Activated T-cell treated with anti-CD3 and anti-CD28 coated beads, Interleukin-2, amount 50 U/mL, for 24 hours (primary cell): Measurements from ENCODE around the gene KRT85.
"Not testable (repeated sequence)": the region's sequence is repeated elsewhere in the genome, so short reads cannot be mapped to it uniquely, and the experiment has no call there.

Source experiments
- DNase-seq: peaks from one replicate; pipeline ENCODE4 v3.0.0-alpha.2; 2020
- H3K27ac Mint-ChIP-seq: 2 replicates; pipeline ENCODE4 v1.8.0; 2020; ENCODE audit warnings: mild to moderate bottlenecking, mixed read lengths
- H3K27me3 Mint-ChIP-seq: 2 replicates; pipeline ENCODE4 v1.8.0; 2020; ENCODE audit warnings: mixed read lengths
- H3K36me3 Mint-ChIP-seq: 2 replicates; pipeline ENCODE4 v1.8.0; 2020; ENCODE audit warnings: low read depth, mixed read lengths
- H3K4me1 Mint-ChIP-seq: 2 replicates; pipeline ENCODE4 v1.8.0; 2020; ENCODE audit warnings: low read depth, mixed read lengths
- H3K4me3 Mint-ChIP-seq: 2 replicates; pipeline ENCODE4 v1.8.0; 2020; ENCODE audit warnings: mild to moderate bottlenecking, moderate library complexity, mixed read lengths
- H3K9me3 Mint-ChIP-seq: 2 replicates; pipeline ENCODE4 v1.8.0; 2020; ENCODE audit warnings: mixed read lengths

KRT85 gene

DNA sequence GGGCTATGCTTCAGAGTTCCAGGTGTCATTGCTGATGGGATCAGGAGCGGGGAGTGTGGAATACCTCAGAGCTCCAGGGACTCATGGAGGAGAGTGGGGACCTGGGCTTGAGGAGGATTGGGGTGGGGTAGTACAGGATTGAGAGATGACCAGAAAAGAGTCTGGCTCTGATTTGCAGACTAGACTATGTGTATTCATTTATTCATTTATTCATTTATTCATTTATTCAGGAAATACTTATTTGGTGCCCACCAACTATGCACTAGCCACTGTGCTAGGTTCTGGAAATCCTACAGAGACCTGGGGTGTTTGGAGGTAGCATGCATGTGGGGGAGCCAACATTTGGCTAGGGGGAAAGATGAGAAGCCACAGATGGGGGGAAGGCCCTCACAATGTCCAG lies 45.2 kb downstream of the KRT85 start:
- Mint-ChIP-seq H3K9me3 (no peaks in the 10 kb centered on the region), H3K36me3 (no peaks in the 10 kb centered on the region), H3K27me3 (peaks cover 43% of the 10 kb centered on the region), H3K4me1 (peaks cover 3% of the 10 kb centered on the region), H3K27ac (no peak overlapping the region), H3K4me3 (no peak overlapping the region)
- no peak for DNase-seq

DNA sequence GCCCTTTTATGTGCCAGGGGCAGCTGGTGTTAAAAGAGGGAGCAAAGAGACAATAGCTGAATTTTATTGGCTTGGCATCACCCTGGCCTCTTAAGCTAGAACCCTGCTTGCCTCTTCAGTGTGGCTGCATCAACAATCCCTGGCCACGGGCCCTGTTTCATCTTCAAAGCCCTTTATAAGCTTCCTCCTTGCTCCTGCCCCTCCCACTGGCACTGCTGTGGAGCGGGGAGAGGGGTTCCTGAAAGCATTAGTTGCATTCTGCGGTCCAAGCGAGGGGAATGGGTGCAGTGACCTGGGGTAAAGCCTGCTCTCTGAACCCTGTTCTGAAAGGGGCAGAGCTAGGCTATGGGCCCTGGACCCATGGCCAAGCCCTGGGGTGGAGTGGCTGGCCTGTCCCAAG lies 45.9 kb downstream of the KRT85 start:
- H3K4me1 Mint-ChIP-seq: no peaks in the 10 kb centered on the region
- no peak overlapping the region for H3K27ac Mint-ChIP-seq
- peaks cover 43% of the 10 kb centered on the region for H3K27me3 Mint-ChIP-seq
- H3K36me3 Mint-ChIP-seq: no peaks in the 10 kb centered on the region
- H3K4me3 Mint-ChIP-seq: no peak overlapping the region
- H3K9me3 Mint-ChIP-seq: no peaks in the 10 kb centered on the region
- DNase-seq: no peak

DNA sequence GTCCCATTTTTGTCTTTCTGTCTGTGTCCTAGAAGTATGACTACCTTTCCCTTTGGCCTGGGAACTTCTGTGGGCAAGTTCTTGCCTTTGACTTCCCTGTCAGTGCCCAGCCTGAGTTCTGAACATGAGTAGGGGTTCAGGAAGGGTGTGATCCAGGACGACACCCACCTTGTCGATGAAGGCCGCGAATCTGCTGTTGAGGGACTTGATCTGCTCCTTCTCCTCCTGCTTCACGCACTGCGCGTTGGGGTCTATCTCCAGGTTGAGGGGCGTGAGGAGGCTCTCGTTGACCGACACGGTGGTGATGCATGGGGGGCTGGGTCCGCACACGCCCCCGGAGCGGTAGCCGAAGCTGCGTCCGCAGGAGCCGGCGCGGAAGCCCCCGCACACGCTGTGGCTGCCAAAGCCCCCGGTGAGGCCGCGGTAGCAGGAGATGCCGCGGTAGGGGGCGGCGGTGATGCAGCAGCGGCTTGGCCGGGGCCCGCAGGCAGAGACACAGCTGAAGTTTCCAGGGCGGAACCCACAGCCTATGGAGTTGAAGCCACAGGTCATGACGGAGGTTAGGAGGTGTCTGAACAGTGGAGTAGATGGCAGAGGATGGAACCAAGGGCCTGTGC lies 46.4 kb downstream of the KRT85 start, which contains the start of gene KRT83:
KRT83 (minus strand) TSS at position 615 of the 617 bp plus-strand sequence; CDS start at position 552, 63 bp downstream.
- H3K27ac Mint-ChIP-seq: no peak within 1 kb of the TSS
- H3K27me3 Mint-ChIP-seq: peaks cover 40% of the 10 kb centered on the region
- no peak for DNase-seq
- no peaks in the 10 kb centered on the region for H3K4me1 Mint-ChIP-seq
- no peak within 1 kb of the TSS for H3K4me3 Mint-ChIP-seq
- no peaks in the 10 kb centered on the region for H3K9me3 Mint-ChIP-seq
- H3K36me3 Mint-ChIP-seq: no peaks in the 10 kb centered on the region

DNA sequence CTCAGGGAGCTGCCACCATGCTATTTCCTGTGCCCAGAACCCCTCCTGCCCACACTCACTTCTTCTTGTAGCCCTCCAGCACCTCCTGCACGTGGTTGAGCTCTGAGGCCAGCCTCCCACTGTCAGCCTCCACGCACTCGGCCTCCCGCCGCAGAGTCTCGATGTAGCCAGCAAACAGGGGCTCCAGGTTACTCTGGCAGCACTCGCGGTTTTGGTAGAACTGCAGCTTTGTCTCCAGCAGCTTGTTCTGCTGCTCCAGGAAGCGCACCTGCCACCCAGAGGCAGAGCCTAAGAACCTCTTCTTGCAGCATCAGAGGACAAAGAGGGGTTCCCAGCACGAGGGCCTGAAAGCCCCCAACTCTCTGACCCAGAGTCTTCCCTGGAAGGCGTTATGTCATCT lies 48.2 kb downstream of the KRT85 start:
- Mint-ChIP-seq H3K4me1 (no peaks in the 10 kb centered on the region), H3K36me3 (no peaks in the 10 kb centered on the region), H3K4me3 (no peak overlapping the region), H3K27me3 (peaks cover 40% of the 10 kb centered on the region), H3K9me3 (no peaks in the 10 kb centered on the region), H3K27ac (no peak overlapping the region)
- no peak for DNase-seq

- Mint-ChIP-seq H3K4me1 (no peaks in the 10 kb centered on the region), H3K4me3 (no peak overlapping the region), H3K9me3 (no peaks in the 10 kb centered on the region), H3K27ac (no peak overlapping the region), H3K36me3 (no peaks in the 10 kb centered on the region), H3K27me3 (peaks cover 44% of the 10 kb centered on the region)
- DNase-seq: no peak
These were observed 48.9 kb downstream of the KRT85 start for GRCh38 chr12:52318241-52318990.

DNA sequence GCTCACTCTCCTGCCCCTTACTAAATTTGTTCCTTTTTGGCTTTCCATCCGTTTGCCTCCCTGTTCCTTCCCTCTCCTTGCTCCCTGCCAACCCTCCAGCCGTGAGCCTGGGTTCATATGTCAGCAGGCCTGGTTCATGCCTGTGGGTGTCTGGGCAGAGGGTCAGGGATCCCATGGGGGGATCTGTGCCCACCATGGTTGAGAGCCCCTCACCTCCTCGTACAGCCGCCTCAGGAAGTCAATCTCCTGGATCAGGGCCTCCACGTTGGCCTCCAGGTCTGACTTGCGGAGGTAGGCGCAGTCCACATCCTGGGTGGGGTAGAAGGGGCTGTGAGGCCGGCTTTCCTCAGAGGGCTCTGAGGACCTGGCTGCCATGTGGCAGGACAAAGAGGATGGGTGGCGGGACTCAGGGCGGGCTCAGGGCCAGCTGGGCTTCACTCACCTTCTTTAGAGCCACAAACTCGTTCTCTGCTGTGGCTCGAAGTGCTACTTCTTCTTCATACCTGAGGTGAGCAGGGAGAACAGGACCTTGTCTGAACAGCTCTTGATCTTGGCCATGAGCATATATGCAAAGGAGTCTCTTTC lies 49.7 kb downstream of the KRT85 start:
- DNase-seq: no peak
- Mint-ChIP-seq H3K4me1 (no peaks in the 10 kb centered on the region), H3K36me3 (no peaks in the 10 kb centered on the region), H3K27me3 (peaks cover 44% of the 10 kb centered on the region), H3K27ac (no peak overlapping the region), H3K9me3 (no peaks in the 10 kb centered on the region), H3K4me3 (no peak overlapping the region)

DNA sequence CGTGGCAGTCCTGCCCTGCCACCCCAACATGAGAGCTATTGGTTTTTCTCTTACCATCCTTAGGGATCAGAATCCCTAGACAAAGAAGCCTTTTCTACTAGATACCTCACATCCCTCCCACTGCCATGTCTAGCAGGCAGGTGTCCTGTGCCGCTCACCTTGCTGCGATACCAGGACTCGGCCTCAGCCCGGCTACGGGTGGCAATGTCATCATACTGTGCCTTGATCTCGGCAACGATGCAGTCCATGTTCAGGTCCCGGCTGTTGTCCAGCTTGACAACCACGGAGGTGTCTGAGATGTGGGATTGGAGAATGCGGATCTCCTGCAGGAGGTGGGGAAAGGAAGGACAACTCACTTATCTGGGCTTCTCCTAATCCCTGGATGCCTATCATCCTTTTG lies 50.6 kb downstream of the KRT85 start:
- H3K27ac Mint-ChIP-seq: no peak overlapping the region
- H3K4me1 Mint-ChIP-seq: no peaks in the 10 kb centered on the region
- H3K36me3 Mint-ChIP-seq: no peaks in the 10 kb centered on the region
- no peak overlapping the region for H3K4me3 Mint-ChIP-seq
- no peak for DNase-seq
- H3K9me3 Mint-ChIP-seq: no peaks in the 10 kb centered on the region
- peaks cover 44% of the 10 kb centered on the region for H3K27me3 Mint-ChIP-seq

DNA sequence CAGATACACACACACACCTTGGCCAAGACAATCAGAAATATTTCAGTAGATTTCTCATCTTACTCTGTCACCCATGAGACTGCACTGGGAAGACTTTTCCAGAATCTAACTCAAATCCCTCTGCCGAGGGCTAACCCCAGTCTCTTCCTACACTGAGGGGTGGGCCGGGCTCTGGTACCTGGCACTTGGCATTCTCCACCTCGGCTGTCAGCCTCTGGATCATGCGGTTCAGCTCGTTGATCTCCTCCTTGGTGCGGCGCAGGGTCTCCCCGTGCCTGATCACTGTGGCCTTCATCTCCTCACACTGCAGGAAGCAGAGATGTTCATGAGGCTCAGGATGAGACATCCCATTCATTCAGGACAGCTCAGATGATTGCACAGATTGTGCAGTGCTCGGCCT lies 51.0 kb downstream of the KRT85 start:
- Mint-ChIP-seq H3K4me3 (no peak overlapping the region), H3K36me3 (no peaks in the 10 kb centered on the region), H3K9me3 (no peaks in the 10 kb centered on the region), H3K27ac (no peak overlapping the region), H3K27me3 (peaks cover 44% of the 10 kb centered on the region), H3K4me1 (no peaks in the 10 kb centered on the region)
- no peak for DNase-seq

- H3K27ac Mint-ChIP-seq, H3K4me1 Mint-ChIP-seq, H3K9me3 Mint-ChIP-seq, H3K4me3 Mint-ChIP-seq, H3K36me3 Mint-ChIP-seq: not testable (repeated sequence)
- peaks cover 47% of the 10 kb centered on the region for H3K27me3 Mint-ChIP-seq
- DNase-seq: peak; percentile 46
These were observed 51.6 kb downstream of the KRT85 start for GRCh38 chr12:52315721-52316120.

DNA sequence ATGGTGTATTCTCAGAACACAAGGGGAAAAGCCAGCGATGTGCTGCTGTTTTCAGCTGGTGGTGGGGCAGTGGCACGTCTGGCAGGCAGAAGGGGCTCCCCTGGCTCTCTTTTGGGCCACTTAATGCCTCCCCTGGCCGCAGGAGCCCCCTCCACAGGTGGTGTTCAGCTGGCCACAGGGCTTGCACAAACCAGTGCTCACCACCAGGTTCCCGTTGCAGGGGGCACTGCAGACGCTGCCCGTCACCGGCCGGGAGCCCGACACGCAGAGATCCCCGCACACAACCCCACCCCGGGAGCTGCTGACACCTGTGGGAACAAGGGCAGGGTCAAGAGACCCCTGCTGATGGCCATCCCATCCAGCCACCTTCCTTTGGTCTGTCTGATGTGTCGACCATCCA lies 52.8 kb downstream of the KRT85 start:
- Mint-ChIP-seq H3K9me3 (no peaks in the 10 kb centered on the region), H3K36me3 (no peaks in the 10 kb centered on the region), H3K27me3 (peaks cover 49% of the 10 kb centered on the region), H3K27ac (no peak overlapping the region), H3K4me3 (no peak overlapping the region), H3K4me1 (no peaks in the 10 kb centered on the region)
- no peak for DNase-seq

GRCh38 chr12:52313926-52314325 lies 53.4 kb downstream of the KRT85 start:
- no peak for DNase-seq
- H3K9me3 Mint-ChIP-seq: no peaks in the 10 kb centered on the region
- no peak overlapping the region for H3K27ac Mint-ChIP-seq
- H3K27me3 Mint-ChIP-seq: peaks cover 53% of the 10 kb centered on the region
- H3K4me3 Mint-ChIP-seq: no peak overlapping the region
- H3K36me3 Mint-ChIP-seq: no peaks in the 10 kb centered on the region
- H3K4me1 Mint-ChIP-seq: peaks cover 1% of the 10 kb centered on the region

- H3K27me3 Mint-ChIP-seq: peaks cover 53% of the 10 kb centered on the region
These were observed 53.8 kb downstream of the KRT85 start for GRCh38 chr12:52313461-52313860.

DNA sequence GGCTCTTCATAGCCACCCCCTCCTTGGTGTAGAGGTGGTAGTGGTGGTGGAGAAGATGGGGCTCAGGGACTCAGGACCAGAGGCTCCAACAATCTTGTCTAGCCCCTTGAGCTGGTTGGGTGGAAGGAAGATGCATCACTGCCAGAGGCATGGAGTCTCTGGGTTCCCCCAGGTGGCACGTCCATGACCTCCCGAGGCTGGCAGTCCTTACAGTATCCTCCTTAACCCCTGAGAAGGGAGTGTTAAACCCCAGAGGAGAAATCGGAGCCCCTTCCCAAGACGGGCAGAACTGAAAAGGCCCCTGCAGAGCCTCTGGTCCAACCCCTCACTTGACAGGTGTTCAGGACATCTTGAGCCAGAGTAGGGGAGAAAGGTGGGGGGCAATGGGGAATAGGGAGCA lies 55.2 kb downstream of the KRT85 start:
- Mint-ChIP-seq H3K9me3 (no peaks in the 10 kb centered on the region), H3K27ac (no peak overlapping the region), H3K27me3 (peaks cover 64% of the 10 kb centered on the region)

More at GRCh38 chr12:52313461-52313860, 53.8 kb downstream of the KRT85 start:
- Mint-ChIP-seq H3K9me3 (no peaks in the 10 kb centered on the region), H3K4me3 (no peak overlapping the region), H3K27ac (no peak overlapping the region), H3K4me1 (peaks cover 5% of the 10 kb centered on the region), H3K36me3 (no peaks in the 10 kb centered on the region)
- DNase-seq: no peak

GRCh38 chr12:52311285-52311648 lies 56.0 kb downstream of the KRT85 start:
- DNase-seq: no peak
- no peak overlapping the region for H3K27ac Mint-ChIP-seq
- H3K9me3 Mint-ChIP-seq: no peaks in the 10 kb centered on the region
- no peak overlapping the region for H3K4me3 Mint-ChIP-seq
- H3K36me3 Mint-ChIP-seq: no peaks in the 10 kb centered on the region
- peaks cover 72% of the 10 kb centered on the region for H3K27me3 Mint-ChIP-seq
- H3K4me1 Mint-ChIP-seq: peaks cover 8% of the 10 kb centered on the region

More for the DNA sequence above, 55.2 kb downstream of the KRT85 start:
- H3K36me3 Mint-ChIP-seq: no peaks in the 10 kb centered on the region
- H3K4me1 Mint-ChIP-seq: peaks cover 8% of the 10 kb centered on the region
- DNase-seq: no peak
- no peak overlapping the region for H3K4me3 Mint-ChIP-seq

DNA sequence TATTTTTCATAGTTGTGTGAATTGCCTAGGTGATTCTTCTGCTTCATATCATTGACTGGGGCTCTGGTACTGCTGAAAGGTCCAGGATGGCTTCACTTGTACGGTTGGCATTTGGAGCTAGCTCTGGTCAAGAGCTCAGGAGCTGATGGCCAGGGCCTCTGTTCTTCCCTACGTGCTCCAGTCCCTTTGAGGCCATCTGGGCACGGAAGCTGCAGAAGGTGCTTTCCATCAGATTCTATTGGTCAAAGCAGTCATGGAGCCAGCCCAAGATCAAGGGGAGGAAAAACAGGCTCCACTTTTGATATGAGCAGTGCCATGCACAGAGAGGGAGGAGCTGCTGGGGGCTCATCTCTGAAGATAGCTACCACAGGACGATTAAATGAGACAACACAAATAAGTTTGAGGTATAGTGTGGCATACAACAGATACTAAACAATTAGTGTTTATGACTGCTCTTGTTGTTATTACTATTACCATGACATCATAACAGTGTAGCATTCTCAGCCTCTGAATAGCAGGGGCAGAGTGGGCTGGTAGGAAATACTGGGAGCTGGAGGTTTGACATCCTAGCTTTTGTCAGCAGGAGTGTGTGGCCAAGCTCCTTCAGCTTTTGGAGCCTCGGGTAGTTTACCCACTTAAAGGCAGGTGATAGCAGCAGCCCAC lies 56.5 kb downstream of the KRT85 start:
- Mint-ChIP-seq H3K36me3 (no peaks in the 10 kb centered on the region), H3K4me3 (no peak overlapping the region), H3K27me3 (peaks cover 77% of the 10 kb centered on the region), H3K27ac (no peak overlapping the region), H3K9me3 (no peaks in the 10 kb centered on the region), H3K4me1 (peaks cover 8% of the 10 kb centered on the region)
- no peak for DNase-seq
